ENCODE results near the gene CAMK1.

CAMK1 gene

DNA sequence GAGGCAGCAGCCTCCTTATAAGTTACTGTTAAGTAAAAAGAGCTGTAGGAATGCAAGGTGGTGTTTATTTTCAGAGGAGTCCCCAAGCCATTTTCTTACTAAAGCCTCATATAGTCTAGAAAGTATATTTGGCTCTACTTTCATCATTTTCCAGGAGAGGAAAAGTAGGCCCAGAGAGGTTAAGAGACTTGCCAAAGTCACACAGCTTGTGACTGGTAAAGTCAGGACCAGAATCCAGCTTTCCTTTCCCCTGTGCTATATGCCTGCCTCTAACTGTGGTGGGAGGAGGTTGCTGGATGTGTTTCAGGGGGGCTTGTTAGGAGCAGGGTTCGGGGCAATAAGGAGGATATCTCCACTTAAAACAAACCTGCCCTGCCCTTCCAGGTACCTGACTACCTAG lies 27.2 kb downstream of the CAMK1 start:
- no peak for DNase-seq (ENCODE audit: low read depth in 3 of 3)

DNA sequence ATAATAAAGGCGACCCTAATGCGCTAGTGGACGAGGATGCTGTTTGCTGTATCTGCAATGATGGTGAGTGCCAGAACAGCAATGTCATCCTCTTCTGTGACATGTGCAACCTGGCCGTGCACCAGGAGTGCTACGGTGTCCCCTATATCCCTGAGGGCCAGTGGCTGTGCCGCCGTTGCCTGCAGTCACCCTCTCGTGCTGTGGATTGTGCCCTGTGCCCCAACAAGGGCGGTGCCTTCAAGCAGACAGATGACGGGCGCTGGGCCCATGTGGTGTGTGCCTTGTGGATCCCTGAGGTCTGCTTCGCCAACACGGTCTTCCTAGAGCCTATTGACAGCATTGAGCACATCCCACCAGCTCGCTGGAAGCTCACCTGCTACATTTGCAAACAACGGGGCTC lies 30.6 kb downstream of the CAMK1 start:
- DNase-seq (ENCODE audit: low read depth in 3 of 3), result no peak

DNA sequence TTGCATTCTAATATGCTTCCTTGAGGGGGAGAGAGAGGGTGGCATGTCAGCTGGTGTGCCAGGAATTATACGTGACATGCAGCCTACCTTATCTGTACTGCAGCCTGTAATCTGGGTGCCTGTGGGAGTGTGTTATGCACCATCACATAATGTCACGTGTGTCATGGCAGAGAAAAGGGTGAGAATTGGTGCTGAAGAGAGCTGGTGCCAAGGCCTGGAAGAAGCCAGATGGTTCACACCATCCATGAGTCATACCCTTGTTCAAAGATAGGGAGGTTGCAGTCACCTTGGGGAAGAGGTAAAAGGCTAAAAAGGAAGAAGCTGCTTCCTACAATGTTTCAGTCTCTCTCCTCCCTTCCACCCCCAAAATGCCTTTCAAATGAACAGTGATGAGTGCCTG lies 32.9 kb downstream of the CAMK1 start:
- no peak for DNase-seq (ENCODE audit: low read depth in 3 of 3)

DNA sequence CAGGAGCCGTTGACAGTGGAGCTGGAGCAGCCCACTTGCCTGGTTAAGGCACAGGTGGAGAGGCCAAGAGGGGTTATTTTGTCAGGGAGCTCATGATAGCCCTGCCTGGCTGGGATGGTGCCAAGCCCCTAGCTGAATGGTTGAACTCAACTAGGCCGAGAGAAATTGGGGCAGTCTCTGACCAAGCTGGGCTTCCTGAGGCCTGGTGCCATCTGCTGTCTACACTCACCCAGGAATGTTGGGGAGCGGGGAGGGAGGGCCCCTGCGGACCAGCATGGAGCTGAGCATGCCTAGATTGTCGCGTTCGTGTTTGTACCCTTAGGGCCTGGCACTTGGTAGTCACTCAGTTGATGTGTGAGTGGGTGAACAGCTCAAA lies 37.0 kb downstream of the CAMK1 start:
- DNase-seq (ENCODE audit: low read depth in 3 of 3), result no peak

DNA sequence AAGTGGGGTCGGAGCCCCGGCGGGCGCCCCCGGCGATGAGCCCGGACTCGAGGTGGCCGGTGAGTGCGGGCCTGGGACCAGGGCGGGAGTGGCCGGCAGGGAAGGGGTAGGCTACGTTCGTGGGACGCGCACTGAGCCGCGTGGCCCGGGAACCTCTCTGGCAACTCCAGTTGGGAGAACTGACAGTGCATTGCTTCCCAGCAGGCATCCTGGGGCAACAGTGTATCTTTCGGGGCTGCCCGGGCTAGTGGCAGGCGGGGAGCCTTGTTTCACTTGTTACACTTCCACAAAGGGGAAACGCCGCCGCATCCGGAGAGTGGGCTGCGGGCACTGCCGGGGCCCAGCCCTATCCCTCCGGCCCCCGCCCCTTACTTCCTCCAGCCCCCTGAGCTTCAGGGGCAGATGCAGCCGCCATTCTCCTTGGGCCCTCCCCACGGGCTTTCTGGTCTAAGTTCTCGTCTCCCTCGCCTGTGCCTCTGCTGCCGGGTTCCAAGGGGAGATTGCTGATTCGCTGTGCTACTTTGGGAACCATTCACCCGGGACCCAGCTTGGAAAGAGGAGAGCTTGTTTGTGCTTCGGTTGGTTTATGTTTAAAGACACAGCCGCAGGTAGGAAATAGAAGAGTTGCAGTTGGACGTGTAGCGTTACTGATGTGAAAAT lies 37.5 kb downstream of the CAMK1 start:
- peak in 1 of 3 experiments; percentile 26 for DNase-seq (ENCODE audit: low read depth in 3 of 3)

DNA sequence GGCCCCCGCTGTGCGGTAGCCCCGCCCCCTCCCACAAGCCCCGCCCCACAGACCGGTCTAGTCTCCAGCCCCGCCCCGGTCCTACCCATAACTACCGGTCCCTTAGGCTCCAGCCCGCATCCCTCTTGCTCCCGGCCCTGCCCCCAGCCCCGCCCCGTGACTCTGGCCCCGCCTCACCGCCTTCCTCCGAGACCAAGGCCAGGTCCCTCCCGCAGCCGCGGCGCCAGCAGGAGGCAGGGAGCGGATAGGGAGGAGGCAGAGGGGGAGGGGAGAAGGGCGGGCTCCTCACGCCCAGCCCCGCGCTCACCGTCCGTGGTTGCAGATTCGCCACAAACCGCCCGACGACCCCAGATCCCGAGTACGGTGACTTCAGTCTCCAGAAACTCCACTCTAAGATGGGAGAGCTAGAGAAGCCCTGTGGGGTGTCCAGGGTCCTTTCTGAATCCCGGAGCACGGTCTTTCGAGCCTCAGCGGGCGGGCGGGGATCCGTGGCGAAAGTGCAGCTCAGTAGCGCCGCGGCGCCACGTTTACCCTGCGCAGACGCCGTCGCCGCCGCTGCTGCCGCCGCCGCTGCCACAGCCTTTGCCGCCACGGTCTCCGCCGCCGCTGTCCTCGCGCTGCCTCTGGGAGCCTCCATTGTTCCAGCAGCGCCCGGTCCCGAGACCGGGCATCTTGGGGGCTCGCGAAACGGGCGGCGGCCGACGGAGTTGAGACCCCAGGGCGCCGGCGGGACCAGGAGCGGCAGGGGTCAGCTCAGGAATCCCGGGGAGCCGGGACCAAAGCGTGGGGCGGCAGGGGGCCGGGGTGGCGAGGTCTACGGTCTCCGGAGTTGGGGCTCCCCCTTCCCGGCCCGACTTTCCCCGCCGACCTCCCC lies 38.3 kb downstream of the CAMK1 start, which contains the start of gene BRPF1:
BRPF1 (plus strand) TSS at position 530 of the 874 bp plus-strand sequence. CDS start 2,406 bp downstream, outside the sequence.
- peak; percentile 98 to 100 (median 99) for DNase-seq (ENCODE audit: low read depth in 3 of 3)

DNA sequence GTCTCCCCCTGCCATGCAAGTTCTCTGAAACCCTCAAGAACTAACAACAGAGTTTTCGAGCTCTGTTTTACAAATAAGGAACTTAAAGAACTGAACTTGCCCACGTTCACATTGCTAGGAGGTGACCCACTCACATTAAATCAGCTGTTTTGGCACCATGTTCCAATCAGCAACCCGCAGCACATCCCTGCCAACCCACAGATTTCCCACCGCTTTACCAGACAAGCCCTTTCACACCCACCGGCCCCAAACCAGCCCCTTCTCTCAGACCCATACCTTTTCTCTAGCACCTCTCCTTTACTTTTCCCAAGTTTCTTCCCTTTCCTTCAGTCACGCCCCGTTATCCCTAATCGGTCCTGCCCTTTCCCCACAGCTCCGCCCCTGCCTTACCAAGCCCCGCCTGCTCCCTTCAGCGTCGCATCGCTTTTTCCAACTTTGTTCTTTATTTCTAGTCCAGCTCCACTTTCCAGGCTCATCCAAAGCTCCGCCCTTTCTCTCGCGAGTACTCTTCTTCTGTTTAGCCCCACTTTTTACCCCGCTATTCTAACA lies 39.0 kb downstream of the CAMK1 start:
- DNase-seq (ENCODE audit: low read depth in 3 of 3), result no peak

DNA sequence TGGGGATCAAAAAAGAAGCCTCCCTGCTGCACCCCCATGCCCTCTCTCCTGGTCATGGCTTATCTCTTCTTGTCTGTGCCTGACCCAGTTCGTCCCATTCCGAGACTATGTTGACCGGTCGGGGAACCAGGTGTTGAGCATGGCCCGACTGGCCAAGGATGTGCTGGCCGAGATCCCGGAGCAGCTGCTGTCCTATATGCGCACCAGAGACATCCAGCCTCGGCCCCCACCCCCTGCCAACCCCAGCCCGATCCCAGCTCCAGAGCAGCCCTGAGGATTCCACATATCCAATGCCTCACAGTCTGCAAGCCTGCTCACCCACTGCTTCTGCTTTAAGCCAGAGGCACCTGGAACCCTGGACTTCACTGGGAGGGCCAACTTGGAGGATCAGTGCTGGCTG lies 40.3 kb downstream of the CAMK1 start:
- no peak for DNase-seq (ENCODE audit: low read depth in 3 of 3)

DNA sequence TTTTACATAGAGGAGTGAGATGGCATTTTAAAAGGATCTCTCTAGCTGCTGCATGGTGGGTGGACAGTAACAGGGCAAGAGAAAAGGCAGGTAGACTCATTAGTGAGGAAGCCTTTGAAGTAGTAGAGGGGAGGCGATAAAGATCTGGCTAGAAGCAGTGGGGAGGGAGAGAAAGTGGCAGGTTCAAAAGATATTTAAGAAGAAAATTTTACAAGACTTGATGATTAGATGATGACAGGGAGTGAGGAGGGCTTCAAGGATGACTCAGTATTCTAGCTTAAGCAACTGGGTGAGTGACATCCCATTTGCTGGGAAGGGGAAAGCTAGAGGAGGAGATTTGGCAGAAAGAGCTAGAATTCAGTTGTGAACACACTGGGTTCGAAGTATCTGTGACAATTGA lies 42.0 kb downstream of the CAMK1 start:
- no peak for DNase-seq (ENCODE audit: low read depth in 3 of 3)

DNA sequence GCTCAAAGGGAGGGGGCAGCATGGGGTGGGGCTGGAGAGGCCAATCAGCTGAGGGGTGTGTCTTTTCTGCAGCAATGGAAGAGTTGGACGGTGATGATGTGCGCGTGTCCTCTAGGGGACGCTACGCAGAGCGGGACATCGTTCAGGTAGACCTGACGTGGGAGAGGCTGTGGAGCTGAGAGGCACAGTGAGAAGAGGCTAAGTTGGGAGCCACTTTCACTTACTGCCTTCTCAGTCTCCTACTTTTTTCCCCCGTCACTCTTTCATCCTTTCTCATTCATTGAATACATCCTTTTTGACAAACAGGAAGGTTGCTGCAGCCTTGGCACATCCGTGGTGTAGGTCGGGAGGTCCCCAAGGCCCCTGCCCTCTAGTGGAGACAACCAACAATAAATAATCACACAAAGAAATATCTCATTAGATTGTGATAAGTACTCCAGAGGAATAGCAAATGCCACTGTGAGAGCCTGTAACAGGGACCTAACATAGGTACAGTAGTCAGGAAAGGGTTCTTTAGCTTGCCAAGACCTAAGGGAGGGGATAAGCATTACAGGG lies 42.6 kb downstream of the CAMK1 start:
- DNase-seq (ENCODE audit: low read depth in 3 of 3), result peak in 1 of 3 experiments; percentile 44

DNA sequence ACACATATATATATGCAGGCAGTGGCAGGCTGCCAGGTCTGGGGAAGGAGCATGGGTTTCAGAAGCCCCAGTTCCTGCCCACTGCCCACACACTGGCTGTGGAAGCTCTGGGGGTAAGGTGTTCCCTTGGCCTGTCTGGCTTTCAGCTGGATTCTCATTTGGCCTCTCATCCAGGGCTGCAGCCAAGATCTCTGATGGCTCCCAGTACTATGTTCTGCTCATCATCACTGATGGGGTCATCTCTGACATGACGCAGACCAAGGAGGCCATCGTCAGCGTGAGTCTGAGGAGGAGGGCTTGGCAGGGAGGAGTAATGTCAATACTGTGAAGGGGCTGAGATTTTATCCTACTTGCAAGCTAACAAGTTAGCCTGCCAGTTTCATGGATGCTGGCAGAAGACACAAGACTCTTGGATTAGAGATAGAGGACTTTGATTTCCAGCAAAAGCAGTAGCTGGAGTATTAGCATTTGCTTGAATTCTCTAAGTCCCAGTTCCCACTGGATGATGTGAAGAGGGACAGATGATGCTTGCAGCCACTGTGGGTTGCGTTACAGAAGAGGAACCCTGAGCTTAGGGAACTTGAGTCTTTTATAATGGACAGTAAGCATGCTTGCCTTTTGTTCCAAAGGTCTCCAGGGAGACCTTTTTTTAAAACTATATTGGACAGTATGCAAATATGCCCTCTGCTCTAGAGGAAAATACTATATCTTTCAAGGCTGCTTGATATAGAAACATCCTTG lies 43.8 kb downstream of the CAMK1 start:
- no peak for DNase-seq (ENCODE audit: low read depth in 3 of 3)

DNA sequence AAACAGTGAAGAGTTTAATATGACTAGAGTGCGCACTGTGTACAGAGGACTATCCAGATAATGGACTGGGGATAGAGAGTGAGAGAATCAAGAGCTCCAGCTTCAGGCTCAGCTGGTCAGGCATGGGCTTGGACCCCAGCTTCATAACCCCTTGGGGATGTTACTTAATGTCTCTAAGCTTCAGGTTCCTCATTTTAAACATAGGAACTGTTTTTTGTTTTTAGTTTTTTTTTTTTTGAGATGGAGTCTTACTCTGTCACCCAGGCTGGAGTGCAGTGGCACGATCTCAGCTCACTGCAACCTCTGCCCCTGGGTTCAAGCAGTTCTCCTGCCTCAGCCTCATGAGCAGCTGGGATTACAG lies 48.1 kb downstream of the CAMK1 start:
- no peak for DNase-seq (ENCODE audit: low read depth in 3 of 3)

DNA sequence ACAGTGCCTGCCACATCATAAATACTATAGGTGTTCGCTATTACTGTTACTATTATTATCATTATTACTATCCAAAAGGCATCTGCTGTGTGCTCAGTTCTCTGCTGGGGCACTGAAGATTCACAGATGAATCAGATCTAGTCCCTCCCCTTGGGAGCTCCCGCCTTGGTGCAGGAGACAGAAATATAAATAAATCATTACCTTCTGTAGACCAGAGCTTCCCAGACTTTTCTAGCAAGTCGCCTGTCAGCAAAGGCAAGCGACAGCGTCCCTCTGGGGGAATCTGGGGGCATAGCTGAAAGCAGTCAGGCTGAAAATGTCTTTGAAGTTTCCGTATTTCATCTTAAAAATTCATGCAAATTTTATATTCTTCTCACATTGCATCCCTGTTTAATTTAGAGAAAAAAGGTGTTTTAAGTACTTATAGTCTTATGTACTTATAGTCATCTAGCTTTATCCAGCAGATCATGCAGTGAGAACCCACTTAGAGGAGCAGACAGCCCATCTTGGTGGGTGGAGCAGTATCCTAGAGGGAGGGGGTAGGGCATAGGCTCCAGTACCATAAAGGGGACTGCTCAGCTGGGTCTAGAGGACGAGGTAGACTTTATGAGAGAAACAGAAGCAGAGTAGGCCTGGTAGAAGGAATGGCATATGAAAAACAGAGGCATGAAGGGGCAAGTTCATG lies 48.6 kb downstream of the CAMK1 start:
- DNase-seq (ENCODE audit: low read depth in 3 of 3), result no peak

DNA sequence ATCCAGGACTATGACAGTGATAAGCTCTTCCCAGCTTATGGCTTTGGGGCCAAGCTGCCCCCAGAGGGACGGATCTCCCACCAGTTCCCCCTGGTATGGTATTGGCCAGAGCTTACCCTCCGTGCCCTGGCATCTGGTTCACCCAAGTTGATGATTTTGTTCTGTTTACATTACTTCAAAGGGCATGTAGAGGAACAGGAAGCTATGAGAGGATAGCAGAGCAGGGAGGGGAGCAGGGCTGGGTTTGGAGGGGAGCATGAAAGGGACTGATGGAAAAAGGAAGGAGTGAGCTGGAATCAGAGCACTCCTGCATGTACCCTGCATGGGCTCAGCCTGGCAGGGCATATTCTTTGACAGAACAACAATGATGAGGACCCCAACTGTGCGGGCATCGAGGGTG lies 51.6 kb downstream of the CAMK1 start:
- DNase-seq (ENCODE audit: low read depth in 3 of 3), result no peak

DNA sequence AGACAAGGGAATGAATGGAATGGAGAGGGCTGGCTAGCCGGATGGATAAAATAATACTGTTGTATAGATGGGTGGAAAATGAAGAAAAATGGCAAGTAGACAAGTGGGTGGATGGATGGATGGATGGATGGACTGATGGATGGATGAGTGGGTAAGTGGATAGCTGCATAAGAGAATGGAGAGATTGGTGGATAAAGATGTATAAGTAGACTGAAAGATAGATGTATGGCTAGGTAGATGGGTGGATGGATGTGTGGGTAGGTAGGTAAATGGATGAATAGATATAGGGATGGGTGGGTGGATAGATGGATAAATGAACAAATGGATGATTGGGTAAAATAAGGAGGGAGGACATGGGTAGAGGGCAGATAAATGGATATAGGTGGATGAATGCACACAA lies 52.2 kb downstream of the CAMK1 start:
- no peak for DNase-seq (ENCODE audit: low read depth in 3 of 3)

DNA sequence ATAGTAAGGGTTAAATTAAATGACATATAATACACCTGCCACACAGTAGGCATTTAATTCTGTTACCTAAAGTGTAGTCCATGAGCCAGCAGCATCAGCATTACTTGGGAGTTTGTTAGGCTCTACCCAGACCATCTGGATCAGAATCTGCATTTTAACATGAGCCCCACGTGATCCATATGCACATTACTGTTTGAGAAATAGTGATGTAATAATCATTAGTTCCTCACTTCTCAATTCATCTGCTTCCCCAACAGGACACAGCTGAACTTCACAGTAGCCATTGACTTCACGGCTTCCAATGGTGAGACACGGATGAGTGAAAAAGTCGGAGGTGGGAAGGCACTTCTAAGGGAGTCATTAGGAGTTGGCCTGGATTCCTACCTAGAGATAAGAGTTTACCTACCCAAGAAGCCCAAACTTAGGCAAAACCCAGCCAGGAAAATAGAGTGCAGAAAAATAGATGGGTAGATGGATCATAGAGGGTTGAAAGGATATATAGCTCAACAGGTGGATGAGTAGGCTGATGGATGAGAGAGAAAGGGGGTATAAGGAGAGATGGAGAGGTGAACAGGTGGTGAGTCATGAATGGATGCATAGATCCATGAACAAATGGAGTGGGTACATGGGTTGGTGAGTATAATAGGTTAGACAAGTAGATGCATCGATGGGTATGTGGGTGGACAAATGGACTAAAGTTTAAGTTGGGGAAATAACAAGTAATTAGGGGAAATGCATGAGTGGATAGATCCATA lies 52.8 kb downstream of the CAMK1 start:
- no peak for DNase-seq (ENCODE audit: low read depth in 3 of 3)

DNA sequence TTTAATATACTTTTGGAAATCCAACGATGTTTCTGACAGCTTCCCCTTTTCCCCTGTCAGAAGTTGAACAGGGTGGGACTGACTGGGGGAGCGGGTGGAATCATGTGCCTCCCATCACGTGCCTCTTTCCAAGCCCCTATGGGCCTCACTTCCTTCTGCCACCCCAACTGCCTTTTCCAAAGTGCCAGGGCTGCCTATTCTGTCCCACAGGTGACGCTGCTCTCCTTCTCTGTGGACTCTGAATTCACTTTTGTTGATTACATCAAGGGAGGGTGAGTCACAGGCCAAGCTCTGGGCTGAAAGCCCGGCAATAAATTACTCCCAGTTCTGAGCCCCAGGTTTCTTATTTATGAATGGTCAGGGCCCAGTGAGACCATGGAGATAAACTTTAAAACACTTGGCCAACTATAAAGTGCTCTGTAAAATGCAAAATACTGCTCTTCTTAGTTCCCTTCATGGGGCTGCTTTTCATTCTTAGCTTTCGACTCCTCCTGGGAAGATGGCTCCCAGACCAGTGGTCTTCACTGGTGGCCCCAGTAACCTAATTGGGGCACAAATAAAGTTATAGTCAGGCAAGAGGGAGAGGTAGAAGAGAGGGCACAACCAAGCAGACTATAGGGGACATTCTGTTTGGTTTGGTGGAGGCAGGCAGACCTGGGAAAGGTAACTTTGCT lies 53.8 kb downstream of the CAMK1 start:
- peak in 1 of 3 experiments; percentile 34 for DNase-seq (ENCODE audit: low read depth in 3 of 3)

DNA sequence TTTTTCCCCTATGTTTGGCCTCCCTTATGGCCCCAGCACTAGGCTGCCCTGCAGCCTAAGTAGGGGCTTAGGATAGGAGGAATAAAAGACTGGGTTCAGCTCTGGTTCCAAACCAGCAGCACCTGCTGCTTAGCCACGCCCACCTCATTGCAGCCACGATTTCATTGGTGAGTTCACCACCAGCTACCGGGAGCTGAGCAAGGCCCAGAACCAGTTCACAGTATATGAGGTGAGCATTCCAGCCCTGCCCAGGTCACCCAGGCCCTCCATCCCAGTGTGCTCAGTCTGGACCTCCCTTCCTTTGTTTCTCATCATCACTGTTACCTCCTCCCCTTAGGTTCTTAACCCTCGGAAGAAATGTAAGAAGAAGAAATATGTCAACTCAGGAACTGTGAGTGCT lies 54.6 kb downstream of the CAMK1 start:
- DNase-seq (ENCODE audit: low read depth in 3 of 3), result no peak

DNA sequence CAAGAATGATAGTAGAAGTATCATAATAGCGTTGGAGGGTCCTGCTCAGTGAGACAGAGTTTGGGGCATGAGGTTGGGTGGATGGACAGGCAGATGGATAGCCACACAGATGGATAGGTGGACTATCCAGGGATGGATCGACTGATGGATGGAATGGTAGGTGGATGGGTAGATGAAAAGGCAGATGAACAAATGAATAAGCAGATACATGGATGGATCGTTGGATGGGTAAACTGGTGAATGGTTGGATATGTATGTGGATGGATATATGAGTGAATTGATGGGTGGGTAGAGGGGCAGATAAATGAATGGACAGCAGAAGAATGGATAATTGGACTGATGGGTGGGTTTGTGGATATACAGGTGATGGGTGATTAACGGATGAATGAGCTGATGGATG lies 56.6 kb downstream of the CAMK1 start:
- DNase-seq (ENCODE audit: low read depth in 3 of 3), result no peak

DNA sequence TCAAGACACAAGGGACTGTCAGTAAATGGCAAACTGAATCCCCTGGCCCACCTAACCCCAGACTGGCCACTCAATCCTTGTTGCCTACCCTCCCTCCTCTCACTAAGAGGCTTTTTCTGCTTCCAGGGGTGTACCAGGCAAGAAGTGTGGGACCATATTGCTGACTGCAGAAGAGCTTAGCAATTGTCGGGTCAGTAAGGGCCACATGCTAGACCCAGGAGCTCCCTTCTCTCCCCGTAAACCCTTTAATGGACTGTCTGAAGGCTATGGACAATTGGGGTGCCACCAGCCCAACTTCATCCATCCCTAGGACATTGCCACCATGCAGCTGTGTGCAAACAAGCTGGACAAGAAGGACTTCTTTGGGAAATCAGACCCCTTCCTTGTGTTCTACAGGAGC lies 57.3 kb downstream of the CAMK1 start:
- no peak for DNase-seq (ENCODE audit: low read depth in 3 of 3)
